GM21526 (cell line): ENCODE data around the gene RAD51B.
"Not testable (repeated sequence)": the region's sequence is repeated elsewhere in the genome, so short reads cannot be mapped to it uniquely, and the experiment has no call there.

ENCODE experiments used
- ATAC-seq: cut with Tn5 transposase; IDR thresholded peaks from one replicate; pipeline ENCODE4 v1.9.1; 2021; ENCODE audit warnings: moderate library complexity; ENCODE audit not compliant: unreplicated experiment, low FRiP score

Gene RAD51B

GRCh38 chr14:68434173-68434572 is 614.6 kb downstream of the RAD51B start:
- ATAC-seq: not testable (repeated sequence)

- not testable (repeated sequence) for ATAC-seq
Observed at GRCh38 chr14:68435631-68436030, 616.1 kb downstream of the RAD51B start.

GRCh38 chr14:68439676-68440075 is 620.1 kb downstream of the RAD51B start:
- ATAC-seq: no peak

- ATAC-seq: no peak
Observed at GRCh38 chr14:68440820-68441219, 621.2 kb downstream of the RAD51B start.

GRCh38 chr14:68441542-68441941 is 622.0 kb downstream of the RAD51B start:
- ATAC-seq: no peak

- no peak for ATAC-seq
Observed at GRCh38 chr14:68442828-68443629, 623.5 kb downstream of the RAD51B start.

GRCh38 chr14:68444449-68445168 is 625.0 kb downstream of the RAD51B start:
- no peak for ATAC-seq

DNA sequence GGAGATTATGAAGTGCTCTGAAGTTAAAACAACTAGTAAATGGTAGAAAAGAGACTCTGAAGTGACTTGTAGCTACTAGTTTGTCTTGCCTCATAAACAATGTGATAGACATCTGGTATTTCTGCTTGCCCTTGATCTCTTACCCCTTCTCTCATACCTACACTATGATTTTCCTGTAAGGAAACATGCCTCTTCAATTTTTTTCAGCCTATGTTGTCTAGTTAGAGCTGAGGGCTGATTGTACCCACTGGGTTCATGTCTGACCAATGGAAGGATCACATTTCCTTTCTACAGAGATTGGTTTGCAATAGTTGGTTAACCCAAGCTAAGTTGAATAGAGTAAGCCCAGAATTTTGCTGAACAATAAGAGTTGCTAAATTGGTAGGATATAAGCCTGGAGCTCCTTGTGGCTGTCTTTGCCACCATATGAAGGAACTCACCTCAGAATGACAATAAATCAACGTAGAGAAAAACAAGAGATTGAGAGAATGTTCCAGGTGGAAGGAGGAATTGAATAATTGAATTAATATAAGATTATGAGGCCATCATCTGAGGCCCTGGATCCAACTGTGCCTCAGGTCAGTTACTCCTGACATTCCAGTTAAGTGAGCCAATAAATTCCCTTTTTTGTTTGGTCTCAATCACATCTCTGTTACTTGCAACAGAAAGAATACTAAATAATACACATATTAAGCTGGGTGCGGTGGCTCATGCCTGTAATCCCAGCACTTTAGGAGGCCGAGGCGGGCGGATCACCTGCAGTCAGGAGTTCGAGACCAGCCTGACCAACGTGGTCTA is 626.9 kb downstream of the RAD51B start:
- ATAC-seq: no peak

DNA sequence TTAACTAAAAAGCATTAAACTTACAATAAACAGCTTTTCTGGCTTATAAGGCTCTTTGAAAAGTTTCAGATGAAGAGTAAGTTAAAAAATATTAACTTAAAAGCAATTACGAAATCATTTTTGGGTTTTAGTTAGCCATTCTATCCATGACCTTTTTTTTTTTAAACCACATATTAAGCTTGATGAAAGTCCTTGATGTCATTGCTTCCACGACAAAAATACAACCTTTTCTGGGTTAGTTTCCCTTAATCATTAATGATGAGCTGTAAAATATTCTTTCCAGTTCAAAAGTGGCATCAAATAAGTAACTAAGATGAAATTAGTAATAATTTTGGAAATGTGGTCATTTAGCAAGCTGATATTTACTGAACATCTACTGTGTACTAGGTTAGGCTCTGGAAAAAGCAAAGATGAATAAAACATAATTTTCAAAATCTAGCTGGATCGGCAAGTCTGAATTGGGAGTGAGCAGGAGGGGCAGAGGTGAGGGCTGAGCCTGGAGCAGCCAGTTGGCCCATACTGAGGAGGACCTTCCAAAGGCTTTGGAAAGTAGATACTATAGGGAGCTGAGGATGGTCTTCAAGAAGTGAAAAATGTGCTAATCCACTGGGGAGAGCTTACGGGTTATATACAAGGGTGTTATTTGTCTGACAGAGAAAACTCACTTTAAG is 628.1 kb downstream of the RAD51B start:
- no peak for ATAC-seq

DNA sequence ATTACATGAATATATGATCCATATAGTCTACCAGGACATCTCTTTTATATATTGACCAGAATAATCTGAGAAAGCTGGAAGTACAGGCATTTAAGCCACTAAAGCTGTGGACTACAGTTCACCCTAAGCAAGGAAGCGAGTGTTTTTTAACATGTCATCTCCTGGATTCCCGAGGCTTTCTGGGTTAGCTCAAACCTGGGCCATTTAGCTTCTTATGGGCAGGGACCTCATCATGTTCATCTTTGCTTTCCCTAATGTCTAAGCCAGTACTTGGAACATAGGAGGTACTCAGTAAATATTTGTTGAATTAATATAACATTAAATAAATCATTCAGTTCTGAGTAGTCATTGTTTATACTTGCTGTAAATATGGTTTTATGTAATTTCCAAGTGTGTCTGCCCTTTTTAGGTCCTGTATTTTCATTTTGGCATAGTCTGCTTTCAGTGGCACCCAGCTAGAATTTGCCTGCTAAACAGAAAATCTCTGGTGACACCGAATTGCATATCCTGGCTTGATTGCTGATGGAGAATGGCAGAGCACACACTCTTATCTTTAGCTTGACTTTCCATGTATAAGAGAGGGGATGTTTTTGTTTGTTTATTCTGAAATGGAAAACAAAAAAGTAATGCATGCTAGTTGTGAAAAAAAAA is 628.8 kb downstream of the RAD51B start:
- ATAC-seq: no peak

- ATAC-seq: no peak
Observed at GRCh38 chr14:68449561-68450181, 630.1 kb downstream of the RAD51B start.

DNA sequence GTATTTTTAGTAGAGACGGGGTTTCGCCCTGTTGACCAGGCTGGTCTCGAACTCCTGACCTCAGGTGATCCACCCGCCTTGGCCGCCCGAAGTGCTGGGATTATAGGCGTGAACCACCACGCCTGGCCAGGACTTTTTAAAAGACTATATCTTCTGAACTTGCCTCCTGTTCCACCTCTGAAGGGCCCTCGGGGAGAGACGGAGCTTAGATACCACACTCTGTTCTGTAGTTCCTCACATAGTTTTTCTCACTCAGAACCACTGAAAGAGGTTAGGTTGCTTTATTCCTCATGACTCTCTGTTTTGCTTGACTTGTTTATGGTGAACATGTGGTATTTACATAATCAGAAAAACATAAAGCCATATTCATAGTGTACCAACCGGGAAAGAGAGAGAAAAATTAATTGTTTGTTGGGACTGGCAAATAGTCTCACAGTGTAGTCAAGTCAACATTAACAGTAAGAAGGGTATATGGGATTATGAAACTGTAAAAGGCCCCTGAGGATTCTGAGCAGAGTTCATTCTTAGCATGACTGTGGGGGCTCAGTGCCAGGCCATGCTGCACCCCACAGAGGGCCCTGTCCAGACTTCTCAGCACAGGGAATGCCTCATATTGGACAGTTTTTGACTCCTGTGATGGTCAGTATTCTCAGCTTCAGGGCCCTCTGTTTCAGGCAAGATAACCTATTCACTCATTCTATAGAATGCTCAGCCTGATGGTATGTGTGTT is 631.0 kb downstream of the RAD51B start:
- no peak for ATAC-seq

DNA sequence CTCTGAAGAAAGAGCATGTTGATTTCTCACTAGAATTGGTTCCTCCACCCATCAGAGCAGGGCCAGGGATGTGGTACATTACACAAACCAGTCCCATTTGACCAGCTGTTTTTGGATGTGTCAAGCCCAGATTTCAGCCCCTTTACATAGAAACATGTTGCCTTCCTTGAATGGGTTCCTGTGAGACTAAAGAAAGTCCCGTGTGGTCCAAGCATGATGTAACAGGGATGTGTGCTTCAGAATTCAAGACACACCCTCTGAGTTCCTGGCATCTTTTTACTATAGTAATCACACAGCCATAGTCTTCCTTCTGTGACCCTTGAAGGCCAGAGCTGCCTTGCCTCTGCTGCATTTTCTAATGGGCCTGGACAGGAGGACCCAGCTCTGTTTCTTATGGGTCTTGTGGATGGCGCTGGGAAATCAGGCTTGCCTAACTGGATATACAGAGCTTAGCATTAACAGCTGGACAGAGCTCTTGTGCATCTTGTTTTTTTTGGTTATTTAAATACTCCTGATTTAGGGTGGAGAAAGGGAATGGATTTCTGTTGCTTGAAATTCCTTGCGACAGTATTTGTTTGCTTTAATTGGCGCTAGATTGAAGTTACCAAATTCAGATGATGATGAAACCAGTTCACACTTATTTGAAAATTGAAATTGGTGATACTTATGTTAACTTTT is 632.3 kb downstream of the RAD51B start:
- ATAC-seq: no peak

DNA sequence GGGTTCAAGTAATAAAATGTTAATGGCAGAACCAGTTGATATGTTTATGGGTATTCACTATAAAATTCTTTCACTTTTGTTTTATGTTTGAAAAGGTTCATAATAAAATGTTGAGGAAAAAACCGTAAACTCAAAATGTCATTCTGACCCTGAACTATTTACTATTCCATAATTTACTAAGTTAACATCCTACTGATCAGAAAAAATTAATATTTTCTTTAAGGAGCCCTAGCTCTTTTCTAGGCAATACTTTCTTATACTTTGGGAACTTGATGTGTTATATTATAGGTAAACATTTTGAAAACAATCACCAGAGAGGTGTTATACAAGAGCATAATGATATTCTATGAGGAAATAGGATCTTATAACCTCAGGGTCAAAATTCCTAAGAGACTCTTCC is 638.7 kb downstream of the RAD51B start:
- ATAC-seq: no peak

- ATAC-seq: no peak
Observed at GRCh38 chr14:68458840-68459469, 639.4 kb downstream of the RAD51B start.

DNA sequence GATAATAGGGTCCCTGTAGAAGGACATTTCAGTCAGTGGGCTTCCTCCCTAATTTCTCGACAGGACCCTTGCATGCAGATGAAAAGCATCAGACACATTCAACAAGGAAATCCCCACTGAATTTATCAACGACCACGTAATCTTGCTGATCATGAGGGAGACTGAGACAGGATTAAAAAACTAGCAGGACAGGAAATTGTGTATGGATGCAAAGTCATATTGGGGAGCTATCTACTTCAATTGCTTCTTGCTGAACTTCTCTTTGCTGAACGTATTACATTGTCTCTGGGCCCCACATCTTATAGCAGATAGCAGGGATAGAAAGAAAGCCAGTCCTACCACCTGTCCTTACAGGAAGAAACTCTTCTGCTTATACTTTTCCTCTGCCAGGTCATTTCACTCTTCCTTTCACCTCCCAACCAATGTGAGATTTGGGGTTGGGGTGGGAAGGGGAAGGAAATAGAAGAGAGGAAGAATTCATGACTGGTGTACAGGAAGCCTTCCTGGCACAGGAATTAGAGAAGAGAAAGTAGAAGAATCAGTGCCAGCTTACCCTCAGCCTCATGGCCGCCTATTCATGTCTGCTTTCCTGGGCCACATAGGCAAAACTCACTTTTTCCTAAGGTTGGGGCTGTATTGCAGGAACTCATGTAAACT is 640.0 kb downstream of the RAD51B start:
- ATAC-seq: no peak

DNA sequence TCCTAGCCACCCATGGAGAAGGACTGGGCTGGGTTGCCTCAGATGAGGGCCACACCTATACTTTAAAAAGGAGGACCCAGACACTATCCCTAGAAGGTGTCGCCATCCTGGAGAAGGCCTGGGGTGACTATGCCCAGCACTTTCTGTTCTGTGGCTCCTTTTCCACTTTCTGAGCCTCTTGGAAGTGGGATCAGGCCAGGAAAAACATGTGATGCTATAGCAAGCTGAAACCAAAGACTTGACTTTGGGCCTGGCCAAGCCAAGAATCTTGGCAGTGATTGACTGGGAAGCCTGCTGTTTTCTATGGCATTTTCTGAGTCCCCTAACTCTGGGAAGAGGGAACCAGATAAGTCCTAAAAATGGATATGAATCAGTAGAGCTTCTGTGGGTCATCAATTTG is 641.0 kb downstream of the RAD51B start:
- ATAC-seq: no peak

- no peak for ATAC-seq
Observed at GRCh38 chr14:68461086-68461485, 641.5 kb downstream of the RAD51B start.
